Calu3 (cell line): ENCODE measurements around the gene MAML3. TPM values are rescaled to one million over a fixed set of nuclear protein-coding genes. Genes with fewer than 3 reads are reported as not detected.

Experiments
- BruUV-seq: library from RNA; stranded (reverse); fragments of 400-500 nt; replicated peaks from 2 replicates; lab custom pipeline; 2021; lab: Mats Ljungman, UMichigan
- CTCF ChIA-PET: fragments of 300-600 bp; sonication (Branson Sonifier 250); formaldehyde crosslinking; loops from one replicate; lab custom pipeline; 2022; ENCODE audit warnings: antibody characterized with exemption; lab: Charles Lee
- DNase-seq: peaks from one replicate; pipeline ENCODE4 v3.0.0; 2022
- H3K27ac Mint-ChIP-seq: one replicate; pipeline ENCODE4 v1.8.0; 2022; ENCODE audit warnings: mixed read lengths; ENCODE audit not compliant: unreplicated experiment
- H3K27me3 Mint-ChIP-seq: one replicate; pipeline ENCODE4 v1.8.0; 2022; ENCODE audit warnings: mixed read lengths; ENCODE audit not compliant: unreplicated experiment
- H3K36me3 Mint-ChIP-seq: one replicate; pipeline ENCODE4 v1.8.0; 2022; ENCODE audit warnings: mild to moderate bottlenecking, moderate library complexity, mixed read lengths; ENCODE audit not compliant: insufficient read depth, unreplicated experiment
- H3K4me1 Mint-ChIP-seq: one replicate; pipeline ENCODE4 v1.8.0; 2022; ENCODE audit warnings: mild to moderate bottlenecking, low read depth, mixed read lengths; ENCODE audit not compliant: unreplicated experiment
- H3K4me3 Mint-ChIP-seq: one replicate; pipeline ENCODE4 v1.8.0; 2022; ENCODE audit warnings: mild to moderate bottlenecking, low read depth, moderate library complexity, mixed read lengths; ENCODE audit not compliant: unreplicated experiment
- H3K9me3 Mint-ChIP-seq: one replicate; pipeline ENCODE4 v1.8.0; 2022; ENCODE audit warnings: low read depth, mixed read lengths; ENCODE audit not compliant: unreplicated experiment
- CTCF ChIP-seq: fragments of 200-600 bp; IDR thresholded peaks from one replicate; pipeline ENCODE4 v1.8.0; 2022; ENCODE audit warnings: antibody characterized with exemption; ENCODE audit not compliant: unreplicated experiment
- intact Hi-C: fragments of 100-400 bp; cut with micrococcal nuclease; formaldehyde crosslinking; loops from one replicate; pipeline ENCODE4 v1.10.0; 2022; ENCODE audit not compliant: unreplicated experiment
- total RNA-seq: library from RNA; stranded (reverse); gene quantifications from 2 replicates; pipeline ENCODE4 v1.2.3, GENCODE V29; 2022

MAML3 gene
- total RNA-seq, 1 experiment from 2014 or later = 4.0 TPM

GRCh38 chr4:140123666-140124377 lies 30.2 kb downstream of the MAML3 start:
- no TSS peak for BruUV-seq
- CTCF ChIA-PET = no interaction called here
- peaks cover 8% of the 10 kb centered on the region for H3K36me3 Mint-ChIP-seq
- intact Hi-C loops = no loop called here
- no peak overlapping the region for H3K27ac Mint-ChIP-seq
- no peak for TF ChIP-seq CTCF
- no peaks in the 10 kb centered on the region for H3K4me1 Mint-ChIP-seq
- peaks cover 2% of the 10 kb centered on the region for H3K9me3 Mint-ChIP-seq
- no peaks in the 10 kb centered on the region for H3K27me3 Mint-ChIP-seq
- no peak overlapping the region for H3K4me3 Mint-ChIP-seq
- no peak for DNase-seq

GRCh38 chr4:140122891-140123290 lies 31.1 kb downstream of the MAML3 start:
- no TSS peak for BruUV-seq

GRCh38 chr4:140121646-140122045 lies 32.3 kb downstream of the MAML3 start:
- Mint-ChIP-seq H3K9me3 (peaks cover 2% of the 10 kb centered on the region), H3K4me3 (no peak overlapping the region), H3K4me1 (peaks cover 6% of the 10 kb centered on the region), H3K36me3 (peaks cover 3% of the 10 kb centered on the region), H3K27ac (no peak overlapping the region), H3K27me3 (no peaks in the 10 kb centered on the region)
- BruUV-seq = no TSS peak
- DNase-seq = no peak
- CTCF ChIA-PET = no interaction called here
- intact Hi-C loops = no loop called here
- no peak for TF ChIP-seq CTCF

More at GRCh38 chr4:140122891-140123290, 31.1 kb downstream of the MAML3 start:
- DNase-seq = no peak
- H3K9me3 Mint-ChIP-seq = peaks cover 2% of the 10 kb centered on the region
- H3K4me3 Mint-ChIP-seq = no peak overlapping the region
- H3K27ac Mint-ChIP-seq = no peak overlapping the region
- no peak for TF ChIP-seq CTCF
- intact Hi-C loops = no loop called here
- CTCF ChIA-PET = interaction anchor here (0.6 kb wide), 1 partner anchor 9 kb away, joined by 3 read pairs; no protein-coding TSS in a partner anchor
- peaks cover 8% of the 10 kb centered on the region for H3K36me3 Mint-ChIP-seq
- H3K27me3 Mint-ChIP-seq = no peaks in the 10 kb centered on the region
- no peaks in the 10 kb centered on the region for H3K4me1 Mint-ChIP-seq

GRCh38 chr4:140118931-140119640 lies 34.9 kb downstream of the MAML3 start:
- BruUV-seq = no TSS peak
- no peak for DNase-seq
- Mint-ChIP-seq H3K36me3 (no peaks in the 10 kb centered on the region), H3K27me3 (no peaks in the 10 kb centered on the region), H3K4me1 (peaks cover 11% of the 10 kb centered on the region), H3K4me3 (no peak overlapping the region), H3K27ac (no peak overlapping the region), H3K9me3 (no peaks in the 10 kb centered on the region)
- no peak for TF ChIP-seq CTCF
- intact Hi-C loops = no loop called here
- CTCF ChIA-PET = interaction anchor here (0.5 kb wide), 1 partner anchor 67 kb away, joined by 3 read pairs; no protein-coding TSS in a partner anchor
